ENCODE measurements around the gene GDPD4. TPM values are rescaled to one million over a fixed set of nuclear protein-coding genes. Genes with fewer than 3 reads are reported as not detected.

The GDPD4 gene
- total and polyA plus RNA-seq, 4 donors: not detected

- Histone ChIP-seq H3K27ac (ENCODE audit: low read depth in 1 of 2, low read length in 1 of 2) (no peak overlapping the region), H3K27me3 (ENCODE audit: control insufficient read depth in 3 of 3, insufficient read depth in 3 of 3, low read length in 2 of 3) (no peaks in the 10 kb centered on the region), H3K36me3 (ENCODE audit: control insufficient read depth in 4 of 4, insufficient read depth in 4 of 4, low read length in 4 of 4) (no peaks in the 10 kb centered on the region), H3K4me3 (no peak overlapping the region), H3K9ac (ENCODE audit: insufficient read depth in 1 of 2, low read length in 2 of 2) (no peak overlapping the region), H3K9me3 (ENCODE audit: control insufficient read depth in 4 of 4, insufficient read depth in 3 of 4, low read length in 3 of 4) (no peaks in the 10 kb centered on the region), H3K4me1 (ENCODE audit: control insufficient read depth in 5 of 5, insufficient read depth in 5 of 5, low read length in 5 of 5) (peaks cover 0 to 11% (median 6%) of the 10 kb centered on the region in 5 donors)
- 92 to 93% methylated on average over 8 of the region's 8 CpGs for WGBS, 2 donors
- TF ChIP-seq, protein P1, sequence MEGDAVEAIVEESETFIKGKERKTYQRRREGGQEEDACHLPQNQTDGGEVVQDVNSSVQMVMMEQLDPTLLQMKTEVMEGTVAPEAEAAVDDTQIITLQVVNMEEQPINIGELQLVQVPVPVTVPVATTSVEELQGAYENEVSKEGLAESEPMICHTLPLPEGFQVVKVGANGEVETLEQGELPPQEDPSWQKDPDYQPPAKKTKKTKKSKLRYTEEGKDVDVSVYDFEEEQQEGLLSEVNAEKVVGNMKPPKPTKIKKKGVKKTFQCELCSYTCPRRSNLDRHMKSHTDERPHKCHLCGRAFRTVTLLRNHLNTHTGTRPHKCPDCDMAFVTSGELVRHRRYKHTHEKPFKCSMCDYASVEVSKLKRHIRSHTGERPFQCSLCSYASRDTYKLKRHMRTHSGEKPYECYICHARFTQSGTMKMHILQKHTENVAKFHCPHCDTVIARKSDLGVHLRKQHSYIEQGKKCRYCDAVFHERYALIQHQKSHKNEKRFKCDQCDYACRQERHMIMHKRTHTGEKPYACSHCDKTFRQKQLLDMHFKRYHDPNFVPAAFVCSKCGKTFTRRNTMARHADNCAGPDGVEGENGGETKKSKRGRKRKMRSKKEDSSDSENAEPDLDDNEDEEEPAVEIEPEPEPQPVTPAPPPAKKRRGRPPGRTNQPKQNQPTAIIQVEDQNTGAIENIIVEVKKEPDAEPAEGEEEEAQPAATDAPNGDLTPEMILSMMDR (IDR thresholded peaks at IDR 0.05; ENCODE audit: control extremely low read depth, extremely low read depth): no peak
- ATAC-seq (ENCODE audit: insufficient read depth, low FRiP score) (no peak), DNase-seq (no peak)
Observed at GRCh38 chr11:77171254-77171653, 130.2 kb downstream of the GDPD4 start.

- no peak overlapping the region for H3K9ac ChIP-seq (ENCODE audit: insufficient read depth in 1 of 2, low read length in 2 of 2)
- 94 to 96% methylated on average over 5 of the region's 5 CpGs for WGBS, 2 donors
- H3K27me3 ChIP-seq (ENCODE audit: control insufficient read depth in 3 of 3, insufficient read depth in 3 of 3, low read length in 2 of 3): no peaks in the 10 kb centered on the region
- DNase-seq (no peak), ATAC-seq (ENCODE audit: insufficient read depth, low FRiP score) (no peak)
- no peak overlapping the region for H3K27ac ChIP-seq (ENCODE audit: low read depth in 1 of 2, low read length in 1 of 2)
- TF ChIP-seq, protein P1 (IDR thresholded peaks at IDR 0.05; ENCODE audit: control extremely low read depth, extremely low read depth): no peak
- H3K9me3 ChIP-seq (ENCODE audit: control insufficient read depth in 4 of 4, insufficient read depth in 3 of 4, low read length in 3 of 4): no peaks in the 10 kb centered on the region
- no peak overlapping the region for H3K4me3 ChIP-seq
- H3K36me3 ChIP-seq (ENCODE audit: control insufficient read depth in 4 of 4, insufficient read depth in 4 of 4, low read length in 4 of 4): no peaks in the 10 kb centered on the region
- peaks cover 0 to 11% (median 2%) of the 10 kb centered on the region in 5 donors for H3K4me1 ChIP-seq (ENCODE audit: control insufficient read depth in 5 of 5, insufficient read depth in 5 of 5, low read length in 5 of 5)
Observed at GRCh38 chr11:77170107-77170506, 131.4 kb downstream of the GDPD4 start.

- Histone ChIP-seq H3K27me3 (ENCODE audit: control insufficient read depth in 3 of 3, insufficient read depth in 3 of 3, low read length in 2 of 3) (no peaks in the 10 kb centered on the region), H3K4me1 (ENCODE audit: control insufficient read depth in 5 of 5, insufficient read depth in 5 of 5, low read length in 5 of 5) (peaks cover 0 to 2% (median 0%) of the 10 kb centered on the region in 5 donors), H3K9ac (ENCODE audit: insufficient read depth in 1 of 2, low read length in 2 of 2) (no peak overlapping the region), H3K4me3 (no peak overlapping the region), H3K27ac (ENCODE audit: low read depth in 1 of 2, low read length in 1 of 2) (no peak overlapping the region), H3K9me3 (ENCODE audit: control insufficient read depth in 4 of 4, insufficient read depth in 3 of 4, low read length in 3 of 4) (no peaks in the 10 kb centered on the region), H3K36me3 (ENCODE audit: control insufficient read depth in 4 of 4, insufficient read depth in 4 of 4, low read length in 4 of 4) (no peaks in the 10 kb centered on the region)
- TF ChIP-seq, protein P1 (IDR thresholded peaks at IDR 0.05; ENCODE audit: control extremely low read depth, extremely low read depth): no peak
- DNase-seq (no peak), ATAC-seq (ENCODE audit: insufficient read depth, low FRiP score) (no peak)
- 78 to 84% methylated on average over 8 of the region's 8 CpGs for WGBS, 2 donors
Observed at GRCh38 chr11:77167791-77168190, 133.7 kb downstream of the GDPD4 start.

DNA sequence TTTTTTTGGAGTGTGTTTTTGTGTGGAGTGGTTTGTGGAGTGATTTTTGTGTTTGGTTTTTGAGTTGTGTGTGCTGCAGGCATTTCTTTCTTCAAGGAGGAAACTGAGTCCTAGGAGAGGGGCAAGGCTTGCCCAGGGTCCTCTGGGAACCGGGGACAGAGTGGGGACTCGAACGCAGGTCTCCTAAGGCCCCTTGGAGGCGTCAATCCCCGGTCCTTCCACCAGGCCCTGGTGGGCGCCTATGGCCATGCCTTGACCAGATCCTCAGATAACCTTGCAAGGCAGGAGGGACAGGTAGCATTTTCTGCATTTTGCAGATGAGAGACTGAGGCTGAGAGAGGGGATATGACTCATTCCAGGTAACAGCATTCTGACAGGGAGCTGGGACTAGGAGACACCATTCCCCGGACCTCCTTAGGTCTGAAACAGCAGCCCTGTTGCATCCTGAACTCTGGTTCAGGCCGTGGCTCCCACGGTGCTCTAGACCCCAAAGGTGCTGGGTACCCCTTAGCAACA lies 134.3 kb downstream of the GDPD4 start:
- ATAC-seq (ENCODE audit: insufficient read depth, low FRiP score) (no peak), DNase-seq (no peak)
- Histone ChIP-seq H3K27ac (ENCODE audit: low read depth in 1 of 2, low read length in 1 of 2) (no peak overlapping the region), H3K36me3 (ENCODE audit: control insufficient read depth in 4 of 4, insufficient read depth in 4 of 4, low read length in 4 of 4) (no peaks in the 10 kb centered on the region), H3K9me3 (ENCODE audit: control insufficient read depth in 4 of 4, insufficient read depth in 3 of 4, low read length in 3 of 4) (no peaks in the 10 kb centered on the region), H3K9ac (ENCODE audit: insufficient read depth in 1 of 2, low read length in 2 of 2) (no peak overlapping the region), H3K27me3 (ENCODE audit: control insufficient read depth in 3 of 3, insufficient read depth in 3 of 3, low read length in 2 of 3) (no peaks in the 10 kb centered on the region), H3K4me3 (no peak overlapping the region), H3K4me1 (ENCODE audit: control insufficient read depth in 5 of 5, insufficient read depth in 5 of 5, low read length in 5 of 5) (peaks cover 0 to 2% (median 0%) of the 10 kb centered on the region in 5 donors)
- 89 to 91% methylated on average over 9 of the region's 9 CpGs for WGBS, 2 donors
- TF ChIP-seq, protein P1 (IDR thresholded peaks at IDR 0.05; ENCODE audit: control extremely low read depth, extremely low read depth): no peak

Data from lung (tissue), 12 donors.